Activated CD8-positive, alpha-beta memory T cell treated with anti-CD3 and anti-CD28 coated beads for 4 hours (primary cell): Measurements from ENCODE around the gene NFE2L2.
"Not testable (repeated sequence)": the region's sequence is repeated elsewhere in the genome, so short reads cannot be mapped to it uniquely, and the experiment has no call there.

Experiments used
- DNase-seq, 2 donors: peaks; one replicate each; pipeline ENCODE4 v3.0.0-alpha.2; 2020; ENCODE audit warnings: low read depth in 2 of 2

The NFE2L2 gene

DNA sequence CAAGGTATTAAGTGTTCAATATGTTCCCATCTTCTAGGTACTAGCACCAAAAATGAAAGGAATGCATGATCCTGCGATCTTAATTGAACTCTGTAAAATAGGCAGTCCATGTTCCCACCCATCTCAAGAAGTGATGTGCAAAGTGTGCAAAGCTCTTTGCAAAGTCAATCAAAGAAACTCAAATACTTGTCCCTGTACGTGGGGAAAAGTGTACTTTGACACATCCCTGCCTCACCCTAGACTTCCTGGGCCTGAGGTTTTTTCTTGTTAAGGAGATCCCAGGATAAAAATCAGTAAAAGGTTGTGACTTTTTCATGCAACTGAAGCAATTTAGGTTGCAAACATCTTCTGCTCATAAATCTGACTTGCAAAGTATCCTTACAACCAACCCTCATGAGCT lies 26.6 kb downstream of the NFE2L2 start:
- no peak for DNase-seq

DNA sequence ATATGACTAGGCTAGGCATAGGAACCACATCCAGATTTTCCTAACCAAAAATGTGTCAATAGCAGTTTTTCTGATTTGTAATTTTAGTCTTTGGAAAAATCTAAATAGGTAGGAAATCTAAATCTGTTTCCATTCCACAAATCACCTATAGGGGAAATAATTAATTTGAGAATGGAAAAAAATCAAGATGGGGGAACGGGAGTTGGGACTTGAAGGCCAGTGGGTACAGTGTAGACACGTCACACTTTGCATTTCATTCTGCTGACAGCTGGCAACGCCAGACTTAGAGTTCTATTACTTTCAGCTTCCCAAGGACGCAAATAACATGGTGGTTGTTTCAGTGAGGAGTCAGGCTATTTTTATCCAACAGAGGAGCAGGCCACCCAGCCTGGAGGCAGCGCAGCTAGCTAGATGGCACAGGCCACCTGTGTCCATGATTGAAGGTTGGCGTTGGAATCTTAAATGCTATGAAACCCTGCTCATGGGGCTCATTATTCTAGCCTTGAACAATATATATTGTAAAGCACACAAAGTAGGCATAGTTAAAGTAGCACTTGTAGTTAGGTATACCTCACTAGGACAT lies 28.6 kb downstream of the NFE2L2 start:
- DNase-seq, result no peak

DNA sequence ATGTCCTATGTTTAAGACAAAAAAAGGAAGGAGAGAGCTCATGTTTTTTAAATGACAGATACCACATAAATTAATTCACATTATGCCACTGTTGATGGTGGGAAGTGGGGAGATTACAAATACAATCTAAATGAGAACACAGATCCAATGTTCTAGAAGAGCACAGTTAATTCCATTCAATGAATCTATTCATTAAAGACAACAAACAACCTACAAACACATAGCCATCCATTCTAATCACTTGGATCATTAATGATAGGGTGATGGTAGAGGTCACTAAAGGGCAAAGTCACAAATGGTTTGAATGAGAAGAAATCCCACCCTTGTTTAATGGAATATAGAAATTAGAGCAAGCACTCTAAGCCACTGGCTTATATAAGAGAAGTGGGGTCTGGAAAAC lies 30.3 kb downstream of the NFE2L2 start:
- DNase-seq, result no peak

DNA sequence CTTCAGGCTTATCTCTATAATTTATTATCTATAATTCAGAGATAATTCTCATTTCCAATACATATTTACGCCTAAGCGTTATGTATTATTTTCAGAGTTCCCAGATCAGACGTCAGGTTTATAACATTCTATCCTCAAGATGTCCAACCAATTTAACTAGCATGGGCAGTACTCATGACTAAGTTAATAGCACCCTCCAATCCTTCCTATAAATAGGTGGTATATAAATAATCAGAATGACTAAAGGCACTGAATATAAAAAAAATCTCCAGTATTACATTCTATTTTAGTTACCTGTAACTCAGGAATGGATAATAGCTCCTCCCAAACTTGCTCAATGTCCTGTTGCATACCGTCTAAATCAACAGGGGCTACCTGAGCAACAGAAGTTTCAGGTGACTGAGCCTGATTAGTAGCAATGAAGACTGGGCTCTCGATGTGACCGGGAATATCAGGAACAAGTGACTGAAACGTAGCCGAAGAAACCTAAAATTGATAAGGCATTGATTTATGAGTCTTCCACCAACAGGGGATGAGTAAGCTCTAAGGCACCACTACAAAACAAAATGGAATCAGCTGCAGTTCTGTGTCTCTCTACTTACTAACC lies 32.3 kb downstream of the NFE2L2 start:
- DNase-seq, result no peak

DNA sequence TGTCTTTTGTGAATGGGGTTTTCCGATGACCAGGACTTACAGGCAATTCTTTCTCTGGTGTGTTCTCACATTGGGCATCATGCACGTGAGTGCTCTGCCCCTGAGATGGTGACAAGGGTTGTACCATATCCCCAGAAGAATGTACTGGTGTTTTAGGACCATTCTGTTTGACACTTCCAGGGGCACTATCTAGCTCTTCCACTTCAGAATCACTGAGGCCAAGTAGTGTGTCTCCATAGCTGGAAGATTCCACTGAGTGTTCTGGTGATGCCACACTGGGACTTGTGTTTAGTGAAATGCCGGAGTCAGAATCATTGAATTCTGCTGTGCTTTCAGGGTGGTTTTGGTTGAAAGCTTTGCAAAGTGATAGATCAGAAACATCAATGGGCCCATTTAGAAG lies 33.3 kb downstream of the NFE2L2 start:
- DNase-seq, result no peak

DNA sequence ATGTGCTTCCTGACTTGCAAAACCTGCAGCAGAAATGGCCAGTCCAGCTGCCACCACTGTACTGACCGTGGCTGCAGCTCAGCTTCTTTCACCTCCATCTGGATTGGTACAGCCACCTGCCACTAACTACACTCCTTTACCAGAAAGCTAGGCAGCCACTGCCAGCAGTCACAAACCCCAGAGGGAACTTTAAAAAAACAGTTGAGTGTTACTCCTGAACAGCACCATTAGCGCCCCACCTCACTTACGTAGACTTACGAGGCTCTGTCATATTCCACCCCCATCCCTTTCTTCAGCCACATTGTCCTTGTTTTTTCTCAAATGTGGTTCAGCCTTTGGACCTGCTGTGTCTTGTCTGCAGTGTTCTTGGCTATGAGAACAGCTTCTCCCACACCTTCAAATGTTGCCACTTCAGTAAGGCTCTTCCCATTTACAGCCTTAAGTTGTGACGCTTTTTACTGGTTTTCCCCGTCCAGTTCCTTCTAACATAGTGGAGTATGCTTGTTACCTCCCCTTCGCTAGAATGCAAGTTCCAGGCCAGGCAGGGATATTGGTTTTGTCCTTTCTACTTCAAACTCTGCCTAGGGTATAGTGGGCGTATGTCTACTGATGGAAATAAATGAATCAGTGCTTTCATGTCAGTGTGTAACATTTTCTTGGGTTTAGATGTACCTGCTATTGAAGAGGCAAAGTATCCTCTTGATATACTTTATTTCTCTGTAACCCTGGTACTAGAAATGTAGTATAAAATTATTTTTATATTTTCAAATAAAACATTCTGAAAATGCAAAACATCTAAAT lies 34.9 kb downstream of the NFE2L2 start:
- DNase-seq, result no peak

DNA sequence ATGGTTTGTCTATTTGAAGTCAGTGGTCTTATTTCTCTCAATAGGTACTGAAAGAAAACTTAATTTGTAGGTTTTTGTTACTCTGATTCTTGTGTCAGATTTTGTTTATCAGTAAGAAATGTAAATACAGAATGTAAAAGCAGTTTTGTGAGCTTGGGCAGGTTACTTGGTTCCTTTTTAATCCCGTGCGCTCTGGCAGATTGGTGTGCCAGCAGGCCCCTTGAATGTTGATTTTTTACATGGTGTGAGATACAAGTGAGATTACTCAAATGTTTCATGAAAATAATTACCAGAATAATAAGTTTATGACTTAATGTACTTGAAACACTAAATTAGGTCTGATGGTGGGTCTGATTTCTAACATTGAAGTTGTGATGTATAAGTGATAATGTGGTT lies 38.6 kb downstream of the NFE2L2 start:
- no peak for DNase-seq

DNA sequence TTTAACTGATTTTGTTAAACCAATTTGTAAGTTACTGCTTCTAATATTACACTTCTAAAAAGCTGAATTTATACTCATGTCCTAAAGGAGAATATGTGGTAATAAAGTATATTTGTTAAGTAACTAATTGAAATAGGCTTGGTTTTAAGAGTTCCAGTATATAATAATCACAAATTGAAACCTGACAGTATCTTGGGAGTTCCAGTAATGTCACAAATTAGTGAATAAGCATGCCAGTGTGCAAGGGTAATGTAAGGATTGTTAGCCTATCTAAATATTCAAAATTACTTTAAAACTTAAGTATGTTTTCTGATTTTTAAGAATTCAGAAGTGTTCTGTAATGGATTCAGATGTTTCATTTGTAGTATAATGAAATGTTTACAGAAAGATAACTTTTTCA lies 41.1 kb downstream of the NFE2L2 start:
- not testable (repeated sequence) for DNase-seq

DNA sequence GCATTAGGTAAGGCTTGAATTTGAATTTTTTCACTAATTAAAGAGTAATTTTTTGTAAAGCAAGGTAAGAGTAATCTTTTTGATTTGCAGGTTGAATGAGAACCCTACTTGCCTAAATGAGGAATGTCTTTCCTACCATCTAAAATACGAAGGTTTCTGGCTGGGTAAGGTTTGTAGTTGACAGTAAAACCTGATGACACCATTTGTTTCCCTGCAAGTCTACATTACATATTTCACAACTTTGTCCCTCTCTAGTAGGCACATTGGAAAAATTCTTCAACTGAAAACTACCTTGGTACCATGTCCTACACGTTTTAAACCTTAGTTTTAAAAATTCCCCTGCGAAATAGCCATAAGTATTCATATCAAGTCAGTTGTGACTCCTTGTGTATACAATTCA lies 42.6 kb downstream of the NFE2L2 start:
- no peak for DNase-seq

DNA sequence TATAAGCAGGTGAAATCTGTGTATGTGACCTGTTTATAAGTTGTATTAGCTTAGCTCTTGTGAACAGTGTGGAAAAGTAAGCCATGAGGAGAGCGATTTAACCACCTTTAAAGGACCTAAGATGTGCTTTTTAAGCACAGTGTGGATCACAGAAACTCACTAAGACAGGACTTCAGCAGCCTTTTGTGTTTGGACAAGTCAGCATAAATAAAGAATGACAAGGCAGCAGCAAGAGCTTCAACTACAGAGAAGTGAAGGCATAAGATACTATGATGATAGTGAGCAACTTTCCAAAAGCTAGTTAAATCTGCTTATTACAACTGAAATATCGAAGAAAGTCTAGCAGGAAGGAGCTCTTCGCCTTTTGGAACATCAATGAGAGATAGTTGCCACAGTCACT lies 43.0 kb downstream of the NFE2L2 start:
- no peak for DNase-seq

DNA sequence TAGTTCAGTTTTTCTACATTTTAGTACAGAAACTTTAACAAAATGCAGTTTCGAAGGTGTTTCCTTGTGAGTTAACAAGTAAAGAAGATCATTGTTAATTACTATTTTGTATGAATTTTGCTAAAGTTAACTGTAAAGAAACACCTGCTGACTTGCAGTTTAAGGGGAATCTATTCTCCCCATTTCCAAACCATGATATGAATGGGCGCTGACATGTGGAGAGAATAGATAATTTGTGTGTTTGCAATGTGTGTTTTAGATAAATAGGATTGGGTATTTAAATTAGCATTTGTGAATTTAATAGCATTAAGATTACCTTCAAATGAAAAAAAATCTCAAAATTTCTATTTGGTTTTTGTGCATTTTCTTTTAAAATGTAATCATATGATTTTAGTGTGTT lies 44.7 kb downstream of the NFE2L2 start:
- not testable (repeated sequence) for DNase-seq

DNA sequence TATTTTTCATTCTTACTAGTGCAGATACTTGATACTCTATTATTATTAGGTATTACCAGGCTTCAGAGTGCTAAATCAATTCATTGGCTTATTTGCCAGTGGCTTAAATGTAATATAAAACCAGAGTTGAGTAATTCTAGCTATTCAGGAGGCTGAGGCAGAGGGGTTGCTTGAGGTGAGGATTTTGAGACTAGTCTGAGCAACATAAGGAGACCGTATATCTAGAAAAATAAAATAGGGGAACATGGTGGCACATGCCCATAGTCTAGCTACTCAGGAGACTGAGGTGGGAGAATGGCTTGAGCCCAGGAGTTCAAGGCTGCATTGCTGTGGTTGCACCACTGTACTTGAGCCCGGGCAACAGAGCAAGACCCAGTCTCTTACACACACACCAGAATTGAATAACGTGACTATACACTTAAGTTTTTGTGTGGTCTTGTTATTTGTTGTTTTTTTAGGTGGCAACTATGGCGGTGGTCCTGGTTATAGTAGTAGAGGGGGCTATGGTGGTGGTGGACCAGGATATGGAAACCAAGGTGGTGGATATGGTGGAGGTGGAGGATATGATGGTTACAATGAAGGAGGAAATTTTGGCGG lies 47.2 kb downstream of the NFE2L2 start:
- no peak for DNase-seq

DNA sequence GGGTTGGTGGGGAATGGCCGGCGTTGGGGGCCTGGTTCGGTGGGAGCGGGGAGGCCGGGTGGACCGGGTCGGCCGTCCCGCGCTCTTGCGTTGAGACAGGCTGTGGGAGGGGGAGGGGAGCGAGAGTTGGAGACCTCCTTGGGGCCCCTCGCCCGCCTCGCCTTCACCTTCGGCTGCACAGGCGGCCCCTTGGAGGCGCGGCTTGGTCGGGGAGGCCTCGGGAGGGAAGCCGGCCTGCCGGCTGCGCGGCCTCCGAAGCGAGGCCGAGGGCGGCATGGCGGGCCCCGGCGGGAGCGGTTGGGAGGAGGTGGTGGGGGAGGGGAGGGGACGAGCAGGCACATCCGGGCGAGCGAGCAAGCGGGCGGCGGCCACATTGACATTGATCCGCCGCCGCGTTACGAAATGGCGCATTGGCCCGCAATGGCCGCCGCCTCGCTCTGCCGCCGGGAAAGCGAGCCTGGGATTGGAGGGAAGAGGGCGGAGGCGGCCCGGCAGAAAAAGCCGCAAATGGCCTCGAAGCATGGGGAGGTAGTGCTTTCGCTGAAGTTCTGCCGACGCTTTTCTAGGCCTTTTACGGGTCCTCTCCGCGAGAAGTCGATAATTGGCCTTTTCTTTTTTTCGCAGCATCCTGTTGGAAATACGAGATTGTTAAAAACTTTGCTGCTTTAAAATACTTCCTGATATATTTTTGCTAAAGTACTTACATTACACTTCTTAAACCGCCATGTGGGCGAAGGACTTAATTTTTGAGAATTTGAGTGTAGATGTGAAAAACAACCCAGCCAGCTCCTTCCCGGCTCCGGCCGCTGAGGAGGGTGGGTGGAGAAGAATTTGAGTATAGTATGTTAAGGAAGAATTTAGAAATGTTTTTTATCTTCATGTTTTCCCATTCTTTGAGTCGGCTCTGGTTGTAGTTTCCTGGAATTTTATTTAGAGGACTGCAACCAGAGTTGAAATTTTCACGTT lies 51.4 kb downstream of the NFE2L2 start:
- peak; percentile 80 to 84 for DNase-seq

DNA sequence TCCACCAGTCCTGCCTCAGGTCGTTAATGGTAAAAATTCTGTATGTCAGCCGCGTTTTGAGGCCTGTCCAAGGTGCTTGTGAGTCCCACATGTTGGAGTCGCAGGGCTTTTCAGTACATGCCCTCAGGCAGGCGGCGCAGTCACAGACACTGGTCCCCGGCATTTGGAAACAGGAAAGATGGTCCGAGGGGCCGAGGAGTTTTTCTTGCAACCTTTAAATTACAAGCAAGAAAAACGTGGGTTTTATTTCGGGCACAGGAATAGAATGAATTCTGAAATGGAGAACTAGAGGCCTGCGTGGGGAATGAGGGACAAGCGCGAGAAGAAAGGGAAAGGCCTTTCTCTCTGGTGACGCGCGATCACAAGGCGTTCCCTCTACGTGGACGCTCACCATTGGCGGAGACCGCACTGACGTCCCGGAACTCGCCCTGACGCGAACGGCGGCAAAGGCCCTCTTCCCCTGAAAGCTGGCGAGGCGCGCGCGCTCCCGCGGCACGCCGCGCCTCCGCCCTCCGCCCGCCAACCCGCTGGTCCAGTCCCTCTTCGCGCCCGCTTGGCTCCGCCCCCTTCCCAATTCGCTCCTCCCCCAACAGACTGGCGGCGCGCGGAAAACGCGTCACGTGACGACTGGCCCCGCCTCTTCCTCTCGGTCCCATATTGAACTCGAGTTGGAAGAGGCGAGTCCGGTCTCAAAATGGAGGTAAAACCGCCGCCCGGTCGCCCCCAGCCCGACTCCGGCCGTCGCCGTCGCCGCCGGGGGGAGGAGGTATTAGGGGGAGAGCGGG lies 52.2 kb downstream of the NFE2L2 start, which contains the start of gene HNRNPA3:
Gene HNRNPA3 (plus strand): TSS at position 689 of the 785 bp plus-strand sequence. CDS start 6 bp downstream, at position 695.
- DNase-seq, result peak; percentile 99

DNA sequence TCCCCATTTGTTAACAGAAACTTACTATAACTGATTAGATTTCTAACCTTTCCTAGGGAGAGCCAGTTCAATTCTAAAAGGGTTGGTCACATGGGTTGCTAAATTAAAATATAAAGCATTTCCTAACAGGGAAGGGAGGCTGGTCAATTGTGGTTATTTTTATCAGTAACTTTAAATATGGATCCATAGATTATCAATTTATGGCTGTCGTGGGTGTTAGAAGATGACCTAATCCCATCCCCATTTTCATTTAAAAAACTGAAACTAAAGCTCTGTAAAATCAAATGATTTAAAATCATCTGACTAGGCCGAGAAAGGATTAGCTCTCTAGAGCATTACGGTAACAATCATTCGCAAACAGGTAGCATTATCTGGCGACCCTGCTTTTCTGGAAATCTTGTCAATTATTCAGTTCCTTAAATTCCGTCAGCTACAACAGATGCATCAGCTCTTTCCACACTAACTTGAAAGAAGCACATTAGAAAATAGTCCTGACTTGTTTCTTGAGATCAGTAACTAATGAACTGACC lies 52.9 kb downstream of the NFE2L2 start:
- no peak for DNase-seq

DNA sequence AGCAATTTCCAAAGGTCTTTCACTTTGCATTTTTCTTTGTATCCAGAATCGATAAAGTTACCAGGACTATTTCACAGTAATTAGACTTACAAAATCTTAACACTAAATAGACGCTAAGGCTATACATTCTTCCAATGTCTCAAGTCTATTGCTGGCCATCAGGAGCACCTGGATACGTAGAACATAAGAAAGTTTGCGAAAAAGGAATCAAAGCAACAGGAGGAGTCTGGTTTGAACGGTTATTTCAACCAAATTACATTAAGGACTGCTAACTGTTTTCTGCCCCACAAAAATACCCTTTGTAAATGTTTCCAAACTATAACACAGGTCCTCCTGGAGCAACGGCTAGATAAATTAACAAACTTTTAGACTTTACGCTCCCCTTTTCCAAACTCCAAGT lies 53.4 kb downstream of the NFE2L2 start:
- no peak for DNase-seq

DNA sequence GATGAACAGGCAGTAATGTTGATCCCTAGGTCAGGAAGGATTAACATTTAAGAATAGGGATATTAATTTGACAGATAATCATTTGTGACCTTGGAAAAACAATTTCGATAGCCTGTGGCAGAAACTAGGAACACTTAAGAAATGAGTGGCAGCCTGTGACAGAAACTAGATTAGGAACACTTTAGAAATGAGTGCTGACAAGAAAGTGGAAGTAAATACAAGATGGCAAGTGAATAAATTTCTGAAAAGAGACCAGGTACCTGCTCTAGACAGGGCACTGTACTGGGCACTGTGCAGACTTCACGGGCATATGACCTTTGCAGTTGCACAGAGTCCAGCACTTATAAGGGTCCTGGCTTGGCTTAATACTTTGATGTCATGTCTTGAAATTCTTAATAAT lies 57.4 kb downstream of the NFE2L2 start:
- no peak for DNase-seq

DNA sequence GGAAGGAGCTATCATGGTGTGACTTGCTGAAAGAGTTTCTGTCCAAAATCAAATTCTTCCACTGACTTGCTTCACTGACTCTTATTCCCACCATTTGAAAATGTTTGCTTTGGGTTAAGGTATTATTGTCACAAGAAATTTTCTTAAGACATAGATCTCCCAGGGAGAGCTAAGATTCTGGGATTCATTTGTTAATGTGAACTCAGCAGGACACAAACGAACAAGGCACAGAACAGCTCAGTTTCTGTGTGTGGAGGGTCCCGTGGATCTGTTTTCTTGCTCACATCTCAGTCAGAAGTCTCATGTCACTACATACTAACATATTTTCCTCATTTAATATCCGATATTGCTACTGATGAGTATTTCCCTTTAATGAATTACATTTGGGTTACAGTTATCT lies 60.1 kb downstream of the NFE2L2 start:
- no peak for DNase-seq

DNA sequence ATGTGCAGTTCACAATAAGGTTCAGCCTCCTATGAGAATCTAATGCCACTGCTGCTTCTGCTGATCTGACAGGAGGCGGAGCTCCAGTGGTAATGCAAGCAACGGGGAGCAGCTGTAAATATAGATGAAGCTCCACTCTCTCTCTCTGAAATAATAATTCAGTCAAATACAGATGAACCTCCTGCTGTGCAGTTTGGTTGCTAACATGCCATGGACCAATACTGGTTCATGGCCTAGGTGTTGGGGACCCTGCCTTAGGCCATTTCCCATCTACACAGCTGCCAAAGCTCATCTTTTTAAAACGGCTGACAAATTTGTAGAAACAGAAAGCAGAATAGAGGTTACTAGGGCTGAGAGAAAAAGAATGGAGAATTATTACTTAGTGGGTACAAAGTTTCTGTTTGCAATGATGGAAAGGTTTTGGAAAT lies 62.6 kb downstream of the NFE2L2 start:
- no peak for DNase-seq

DNA sequence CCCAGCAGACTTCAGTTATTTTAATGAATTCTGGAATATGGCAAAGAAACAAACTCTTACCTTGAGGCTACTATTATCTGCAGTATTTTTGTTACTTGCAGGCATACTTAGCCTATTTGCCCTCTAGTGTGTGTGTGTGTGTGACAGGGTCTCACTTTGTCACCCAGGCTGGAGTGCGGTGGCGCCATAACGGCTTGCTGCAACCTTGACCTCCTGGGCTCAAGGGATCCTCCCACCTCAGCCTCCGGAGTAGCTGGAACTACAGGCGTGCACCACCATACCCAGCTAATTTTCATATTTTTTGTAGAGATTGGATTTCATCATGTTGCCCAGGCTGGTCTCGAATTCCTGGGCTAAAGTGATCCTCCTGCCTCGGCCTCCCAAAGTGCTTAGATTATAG lies 64.1 kb downstream of the NFE2L2 start:
- DNase-seq, result not testable (repeated sequence)
